UCSD-AML1 (cell line): Measurements from ENCODE around the gene UNC13D.
"Not testable (repeated sequence)": the region's sequence is repeated elsewhere in the genome, so short reads cannot be mapped to it uniquely, and the experiment has no call there.

Experiments used
- DNase-seq: peaks from one replicate; lab custom pipeline; 2025; ENCODE audit not compliant: unreplicated experiment; lab: John Stamatoyannopoulos, UW

The UNC13D gene

GRCh38 chr17:75822119-75822799 lies 21.9 kb downstream of the UNC13D start:
- DNase-seq, result no peak

GRCh38 chr17:75821552-75821951 lies 22.7 kb downstream of the UNC13D start:
- no peak for DNase-seq

GRCh38 chr17:75820094-75821080 lies 23.8 kb downstream of the UNC13D start:
- no peak for DNase-seq

- no peak for DNase-seq
Measured at GRCh38 chr17:75819678-75820077, 24.5 kb downstream of the UNC13D start.

GRCh38 chr17:75819116-75819515 lies 25.1 kb downstream of the UNC13D start:
- DNase-seq, result no peak

GRCh38 chr17:75818326-75818885 lies 25.8 kb downstream of the UNC13D start:
- DNase-seq, result no peak

- DNase-seq, result no peak
Measured at GRCh38 chr17:75817571-75817970, 26.6 kb downstream of the UNC13D start.

GRCh38 chr17:75816693-75817092 lies 27.5 kb downstream of the UNC13D start:
- DNase-seq, result no peak

- no peak for DNase-seq
Measured at GRCh38 chr17:75815399-75815798, 28.8 kb downstream of the UNC13D start.

GRCh38 chr17:75814900-75815373 lies 29.3 kb downstream of the UNC13D start:
- DNase-seq, result no peak

- DNase-seq, result no peak
Measured at GRCh38 chr17:75814021-75814395, 30.2 kb downstream of the UNC13D start.

GRCh38 chr17:75813081-75814020 lies 30.9 kb downstream of the UNC13D start:
- no peak for DNase-seq

- DNase-seq, result no peak
Measured at GRCh38 chr17:75812096-75813013, 31.8 kb downstream of the UNC13D start.

- no peak for DNase-seq
Measured at GRCh38 chr17:75811174-75811573, 33.0 kb downstream of the UNC13D start.

- DNase-seq, result not testable (repeated sequence)
Measured at GRCh38 chr17:75810756-75811155, 33.4 kb downstream of the UNC13D start.

- DNase-seq, result no peak
Measured at GRCh38 chr17:75810216-75810615, 34.0 kb downstream of the UNC13D start.

GRCh38 chr17:75809631-75810111 lies 34.5 kb downstream of the UNC13D start:
- no peak for DNase-seq

- no peak for DNase-seq
Measured at GRCh38 chr17:75808905-75809621, 35.1 kb downstream of the UNC13D start.

GRCh38 chr17:75808549-75808904 lies 35.7 kb downstream of the UNC13D start:
- DNase-seq, result no peak
